T-helper 9 cell (primary cell): ENCODE results near the gene PLEKHG3.

Experiments
- DNase-seq: peaks from one replicate; pipeline ENCODE4 v3.0.0-alpha.2; 2020

Gene PLEKHG3

GRCh38 chr14:64766430-64767151 lies 62.4 kb downstream of the PLEKHG3 start:
- no peak for DNase-seq

GRCh38 chr14:64767215-64767964 lies 63.2 kb downstream of the PLEKHG3 start:
- no peak for DNase-seq

- DNase-seq, result no peak
Measured at GRCh38 chr14:64768401-64769095, 64.3 kb downstream of the PLEKHG3 start.

GRCh38 chr14:64769096-64770020 lies 65.1 kb downstream of the PLEKHG3 start:
- no peak for DNase-seq

GRCh38 chr14:64770751-64771150 lies 66.5 kb downstream of the PLEKHG3 start:
- DNase-seq, result no peak

- DNase-seq, result no peak
Measured at GRCh38 chr14:64771161-64771560, 66.9 kb downstream of the PLEKHG3 start.

- no peak for DNase-seq
Measured at GRCh38 chr14:64772397-64772950, 68.2 kb downstream of the PLEKHG3 start.

GRCh38 chr14:64773046-64773445 lies 68.8 kb downstream of the PLEKHG3 start:
- no peak for DNase-seq

GRCh38 chr14:64773577-64773976 lies 69.4 kb downstream of the PLEKHG3 start:
- DNase-seq, result no peak

- DNase-seq, result no peak
Measured at GRCh38 chr14:64774272-64774671, 70.0 kb downstream of the PLEKHG3 start.

GRCh38 chr14:64775081-64775777 lies 71.0 kb downstream of the PLEKHG3 start:
- no peak for DNase-seq

GRCh38 chr14:64777461-64777860 lies 73.2 kb downstream of the PLEKHG3 start:
- no peak for DNase-seq

- DNase-seq, result no peak
Measured at GRCh38 chr14:64778104-64778754, 74.0 kb downstream of the PLEKHG3 start.

- no peak for DNase-seq
Measured at GRCh38 chr14:64779472-64779871, 75.2 kb downstream of the PLEKHG3 start.

- DNase-seq, result no peak
Measured at GRCh38 chr14:64782196-64782595, 78.0 kb downstream of the PLEKHG3 start.

- no peak for DNase-seq
Measured at GRCh38 chr14:64784006-64784405, 79.8 kb downstream of the PLEKHG3 start.

GRCh38 chr14:64786296-64787149 lies 82.3 kb downstream of the PLEKHG3 start:
- no peak for DNase-seq

GRCh38 chr14:64787619-64788018 lies 83.4 kb downstream of the PLEKHG3 start:
- no peak for DNase-seq

- no peak for DNase-seq
Measured at GRCh38 chr14:64788706-64789105, 84.5 kb downstream of the PLEKHG3 start.

- DNase-seq, result no peak
Measured at GRCh38 chr14:64789696-64790095, 85.5 kb downstream of the PLEKHG3 start.
